Measurements from ENCODE around the gene CORO7.

CORO7 gene

DNA sequence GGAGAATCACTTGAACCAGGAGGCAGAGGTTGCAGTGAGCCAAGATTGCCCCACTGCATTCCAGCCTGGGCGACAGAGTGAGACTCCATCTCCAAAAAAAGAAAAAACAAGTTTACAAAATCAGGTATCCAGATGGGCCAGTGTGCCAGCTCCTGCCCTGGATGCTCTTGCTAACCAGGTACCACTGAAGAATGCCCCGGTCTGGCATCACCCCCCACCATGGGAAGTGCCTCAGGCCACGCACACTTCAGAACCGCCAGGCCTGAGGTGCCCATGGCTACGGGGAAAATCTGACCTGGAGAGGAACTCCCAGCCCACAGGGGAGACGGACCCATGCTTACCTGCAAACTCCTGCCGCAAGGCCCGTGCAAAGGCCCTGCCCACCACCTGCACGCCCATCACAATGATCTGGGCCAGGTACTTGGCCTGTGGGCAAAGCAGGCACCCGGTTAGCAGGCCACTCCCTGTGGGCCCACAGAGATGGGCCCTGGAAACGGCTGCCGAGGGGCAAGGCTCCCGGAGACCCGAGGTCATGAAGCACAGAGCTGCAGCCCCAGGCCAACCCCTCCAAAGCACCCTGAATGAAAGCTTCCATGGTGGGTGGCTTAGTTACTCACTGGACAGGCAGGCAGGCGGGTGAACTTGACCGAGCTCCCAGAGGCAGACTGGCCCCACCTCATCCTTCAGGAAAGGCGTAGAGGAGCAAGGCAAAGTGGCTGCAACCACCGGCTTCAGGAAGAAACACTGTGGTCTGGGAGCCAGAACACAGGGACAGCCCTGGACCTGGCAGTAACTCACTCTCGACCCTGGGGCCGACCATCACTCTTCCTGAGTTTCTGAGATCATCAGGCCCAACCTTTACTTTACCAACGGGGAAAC, 73.3 kb downstream of the CORO7 start:
- Histone ChIP-seq H3K27ac (replicated peaks) (no peak overlapping the region), H3K4me3 (replicated peaks; ENCODE audit: insufficient read depth, low read length) (no peak overlapping the region), H3K27me3 (ENCODE audit: insufficient read depth, poor library complexity, severe bottlenecking) (no peaks in the 10 kb centered on the region)
- DNase-seq (ENCODE audit: low read depth in 1 of 2, low spot score in 1 of 2), result no peak
- TF ChIP-seq SPI1 (IDR thresholded peaks at IDR 0.05; ENCODE audit: borderline replicate concordance, low read depth) (no peak), POLR2AphosphoS5 (IDR thresholded peaks at IDR 0.05; ENCODE audit: low read depth) (no peak), CTCF (IDR thresholded peaks at IDR 0.05; ENCODE audit: insufficient read depth, low read length) (no peak), GABPA (IDR thresholded peaks at IDR 0.05; ENCODE audit: low read depth) (no peak)
- TF ChIP-seq, protein P1, sequence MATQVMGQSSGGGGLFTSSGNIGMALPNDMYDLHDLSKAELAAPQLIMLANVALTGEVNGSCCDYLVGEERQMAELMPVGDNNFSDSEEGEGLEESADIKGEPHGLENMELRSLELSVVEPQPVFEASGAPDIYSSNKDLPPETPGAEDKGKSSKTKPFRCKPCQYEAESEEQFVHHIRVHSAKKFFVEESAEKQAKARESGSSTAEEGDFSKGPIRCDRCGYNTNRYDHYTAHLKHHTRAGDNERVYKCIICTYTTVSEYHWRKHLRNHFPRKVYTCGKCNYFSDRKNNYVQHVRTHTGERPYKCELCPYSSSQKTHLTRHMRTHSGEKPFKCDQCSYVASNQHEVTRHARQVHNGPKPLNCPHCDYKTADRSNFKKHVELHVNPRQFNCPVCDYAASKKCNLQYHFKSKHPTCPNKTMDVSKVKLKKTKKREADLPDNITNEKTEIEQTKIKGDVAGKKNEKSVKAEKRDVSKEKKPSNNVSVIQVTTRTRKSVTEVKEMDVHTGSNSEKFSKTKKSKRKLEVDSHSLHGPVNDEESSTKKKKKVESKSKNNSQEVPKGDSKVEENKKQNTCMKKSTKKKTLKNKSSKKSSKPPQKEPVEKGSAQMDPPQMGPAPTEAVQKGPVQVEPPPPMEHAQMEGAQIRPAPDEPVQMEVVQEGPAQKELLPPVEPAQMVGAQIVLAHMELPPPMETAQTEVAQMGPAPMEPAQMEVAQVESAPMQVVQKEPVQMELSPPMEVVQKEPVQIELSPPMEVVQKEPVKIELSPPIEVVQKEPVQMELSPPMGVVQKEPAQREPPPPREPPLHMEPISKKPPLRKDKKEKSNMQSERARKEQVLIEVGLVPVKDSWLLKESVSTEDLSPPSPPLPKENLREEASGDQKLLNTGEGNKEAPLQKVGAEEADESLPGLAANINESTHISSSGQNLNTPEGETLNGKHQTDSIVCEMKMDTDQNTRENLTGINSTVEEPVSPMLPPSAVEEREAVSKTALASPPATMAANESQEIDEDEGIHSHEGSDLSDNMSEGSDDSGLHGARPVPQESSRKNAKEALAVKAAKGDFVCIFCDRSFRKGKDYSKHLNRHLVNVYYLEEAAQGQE (IDR thresholded peaks at IDR 0.05; ENCODE audit: insufficient replicate concordance, low read depth), result no peak

GRCh38 chr16:4341250-4341649, 75.1 kb downstream of the CORO7 start:
- DNase-seq (ENCODE audit: low read depth in 1 of 2, low spot score in 1 of 2), result no peak
- Histone ChIP-seq H3K27me3 (ENCODE audit: insufficient read depth, poor library complexity, severe bottlenecking) (no peaks in the 10 kb centered on the region), H3K27ac (replicated peaks) (no peak overlapping the region), H3K4me3 (replicated peaks; ENCODE audit: insufficient read depth, low read length) (no peak overlapping the region)
- TF ChIP-seq, protein P1 (IDR thresholded peaks at IDR 0.05; ENCODE audit: insufficient replicate concordance, low read depth), result no peak
- TF ChIP-seq POLR2AphosphoS5 (IDR thresholded peaks at IDR 0.05; ENCODE audit: low read depth), result no peak
- TF ChIP-seq SPI1 (IDR thresholded peaks at IDR 0.05; ENCODE audit: borderline replicate concordance, low read depth), result no peak
- TF ChIP-seq GABPA (IDR thresholded peaks at IDR 0.05; ENCODE audit: low read depth), result no peak
- no peak for TF ChIP-seq CTCF (IDR thresholded peaks at IDR 0.05; ENCODE audit: insufficient read depth, low read length)

DNA sequence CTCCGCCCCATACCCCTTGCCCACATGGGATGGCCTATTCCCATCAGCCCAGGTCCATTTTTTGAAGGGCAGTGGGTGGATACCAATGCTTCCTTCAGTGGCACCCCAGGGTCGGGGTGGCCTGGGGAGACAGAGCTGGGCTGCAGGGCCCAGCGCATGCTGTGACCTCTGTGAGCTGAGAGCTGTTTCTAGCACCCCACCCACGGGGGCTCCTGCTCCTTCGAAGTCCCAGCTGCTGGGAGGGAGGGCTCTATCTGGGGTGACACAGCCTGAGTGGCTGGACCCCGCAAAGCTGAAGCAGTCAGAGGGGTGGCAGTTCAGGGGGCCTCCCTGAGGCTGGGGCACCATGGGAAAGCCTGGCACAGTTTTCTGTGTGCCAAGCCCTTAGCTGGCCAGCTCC, 76.0 kb downstream of the CORO7 start:
- no peak for DNase-seq (ENCODE audit: low read depth in 1 of 2, low spot score in 1 of 2)
- H3K27me3 ChIP-seq (ENCODE audit: insufficient read depth, poor library complexity, severe bottlenecking), result no peaks in the 10 kb centered on the region
- TF ChIP-seq CTCF (IDR thresholded peaks at IDR 0.05; ENCODE audit: insufficient read depth, low read length) (no peak), GABPA (IDR thresholded peaks at IDR 0.05; ENCODE audit: low read depth) (no peak)
- TF ChIP-seq, protein P1 (IDR thresholded peaks at IDR 0.05; ENCODE audit: insufficient replicate concordance, low read depth), result no peak
- no peak overlapping the region for H3K27ac ChIP-seq (replicated peaks)
- H3K4me3 ChIP-seq (replicated peaks; ENCODE audit: insufficient read depth, low read length), result no peak overlapping the region

Data from HL-60 (cell line).